SK-N-SH treated with all-trans-retinoic acid at 6 μM for 48 hours (cell line): ENCODE data around the gene OR10A5.

Experiments used
- ATAC-seq: fragments of 200-7000 bp; cut with Tn5 transposase; 3 replicates; pipeline ENCODE4 v1.9.1; 2020; ENCODE audit warnings: mild to moderate bottlenecking, moderate library complexity
- BACH2 ChIP-seq: fragments of 250-450 bp; sonication (Bioruptor Pico); IDR thresholded peaks from 2 replicates; pipeline ENCODE4 v1.9.0; 2021; ENCODE audit warnings: mild to moderate bottlenecking, borderline replicate concordance
- CSDC2 ChIP-seq: fragments of 250-450 bp; sonication (Bioruptor Pico); IDR thresholded peaks from 2 replicates; pipeline ENCODE4 v1.5.0; 2020; ENCODE audit warnings: mild to moderate bottlenecking, moderate library complexity
- ESRRG ChIP-seq: fragments of 250-450 bp; sonication (Bioruptor Pico); IDR thresholded peaks from 2 replicates; pipeline ENCODE4 v1.6.1; 2021; ENCODE audit warnings: mild to moderate bottlenecking
- GLIS3 ChIP-seq: fragments of 250-450 bp; sonication (Bioruptor Pico); IDR thresholded peaks from 2 replicates; pipeline ENCODE4 v1.5.0; 2020; ENCODE audit warnings: mild to moderate bottlenecking, moderate library complexity
- ISL1 ChIP-seq: fragments of 250-450 bp; sonication (Bioruptor Pico); IDR thresholded peaks from 2 replicates; pipeline ENCODE4 v2.1.2; 2022; ENCODE audit warnings: mild to moderate bottlenecking, moderate library complexity
- OSR1 ChIP-seq: fragments of 250-450 bp; sonication (Bioruptor Pico); IDR thresholded peaks from 2 replicates; pipeline ENCODE4 v1.8.0; 2022; ENCODE audit warnings: moderate library complexity, mild to moderate bottlenecking, inconsistent platforms
- PPARA ChIP-seq: fragments of 250-450 bp; sonication (Bioruptor Pico); IDR thresholded peaks from 2 replicates; pipeline ENCODE4 v1.5.0; 2020; ENCODE audit warnings: mild to moderate bottlenecking, borderline replicate concordance
- RARB ChIP-seq: fragments of 250-450 bp; sonication (Bioruptor Pico); IDR thresholded peaks from 2 replicates; pipeline ENCODE4 v1.8.0; 2021; ENCODE audit warnings: mild to moderate bottlenecking, moderate library complexity
- SNAI2 ChIP-seq: fragments of 250-450 bp; sonication (Bioruptor Pico); IDR thresholded peaks from 2 replicates; pipeline ENCODE4 v1.5.0; 2020; ENCODE audit warnings: mild to moderate bottlenecking, moderate library complexity
- TCF4 ChIP-seq: fragments of 250-450 bp; sonication (Bioruptor Pico); IDR thresholded peaks from 2 replicates; pipeline ENCODE4 v1.8.0; 2021; ENCODE audit warnings: mild to moderate bottlenecking, moderate library complexity, borderline replicate concordance
- TOX ChIP-seq: fragments of 250-450 bp; sonication (Bioruptor Pico); IDR thresholded peaks from 2 replicates; pipeline ENCODE4 v1.8.0; 2021; ENCODE audit warnings: mild to moderate bottlenecking, moderate library complexity, borderline replicate concordance
- ZC3H10 ChIP-seq: fragments of 250-450 bp; sonication (Bioruptor Pico); IDR thresholded peaks from 2 replicates; pipeline ENCODE4 v1.5.1; 2021; ENCODE audit warnings: mild to moderate bottlenecking, moderate library complexity
- ZFP3 ChIP-seq: fragments of 250-450 bp; sonication (Bioruptor Pico); IDR thresholded peaks from 2 replicates; pipeline ENCODE4 v1.5.0; 2020; ENCODE audit warnings: mild to moderate bottlenecking, moderate library complexity
- ZFP30 ChIP-seq: fragments of 450-650 bp; formaldehyde crosslinking; IDR thresholded peaks from 2 replicates; pipeline ENCODE4 v1.5.0; 2022; ENCODE audit warnings: mild to moderate bottlenecking, moderate library complexity
- ZNF8 ChIP-seq: fragments of 450-650 bp; formaldehyde crosslinking; IDR thresholded peaks from 2 replicates; pipeline ENCODE4 v1.5.0; 2020; ENCODE audit warnings: mild to moderate bottlenecking, moderate library complexity
- TF ChIP-seq, protein P1 (sequence below): fragments of 250-450 bp; sonication (Bioruptor Pico); IDR thresholded peaks from 2 replicates; pipeline ENCODE4 v1.5.1; 2020; ENCODE audit warnings: low read depth, mild to moderate bottlenecking, moderate library complexity
- TF ChIP-seq, protein P2 (sequence below): fragments of 250-450 bp; sonication (Bioruptor Pico); IDR thresholded peaks from 2 replicates; pipeline ENCODE4 v1.5.0; 2020; ENCODE audit warnings: mild to moderate bottlenecking, moderate library complexity
- TF ChIP-seq, protein P3 (sequence below): fragments of 250-450 bp; sonication (Bioruptor Pico); IDR thresholded peaks from 2 replicates; pipeline ENCODE4 v1.8.0; 2021; ENCODE audit warnings: low read depth, mild to moderate bottlenecking, moderate library complexity, borderline replicate concordance
- TF ChIP-seq, protein P4 (sequence below): fragments of 250-450 bp; sonication (Bioruptor Pico); IDR thresholded peaks from 2 replicates; pipeline ENCODE4 v1.8.0; 2020; ENCODE audit warnings: mild to moderate bottlenecking, moderate library complexity, borderline replicate concordance
- TF ChIP-seq, protein P5 (sequence below): fragments of 250-450 bp; sonication (Bioruptor Pico); IDR thresholded peaks from 2 replicates; pipeline ENCODE4 v1.5.1; 2021; ENCODE audit warnings: mild to moderate bottlenecking, moderate library complexity

OR10A5 gene

DNA sequence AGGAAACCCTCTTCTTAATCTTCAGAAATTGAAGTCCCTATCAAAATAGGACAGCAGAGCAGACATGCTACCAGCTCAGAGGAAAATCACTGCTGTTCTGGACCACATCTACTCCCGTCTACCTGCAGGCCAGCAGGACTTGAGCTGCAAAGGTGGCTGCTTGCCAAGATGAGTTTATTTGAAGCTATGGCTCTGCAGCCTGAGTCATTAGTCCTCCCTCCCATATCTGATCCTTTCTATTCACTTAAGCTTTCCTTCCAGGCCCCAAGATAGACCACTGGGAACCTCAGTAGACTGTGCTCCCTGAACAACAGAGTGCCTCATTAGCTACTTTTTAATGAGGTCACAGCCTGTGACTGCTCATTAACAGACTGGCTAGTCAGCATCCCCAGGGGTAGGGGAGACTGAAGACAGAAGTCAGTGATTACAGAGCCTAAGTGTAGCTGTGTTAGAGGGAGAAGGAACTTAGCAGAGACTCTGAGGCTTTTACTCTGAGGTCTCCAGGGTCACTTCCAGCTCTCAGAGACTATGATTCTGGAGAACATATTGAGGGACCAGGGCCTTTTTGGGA lies 10.6 kb downstream of the OR10A5 start:
- TF ChIP-seq ZFP30 (CRISPR knock-in tag) (no peak), ISL1 (CRISPR knock-in tag) (no peak), SNAI2 (CRISPR knock-in tag) (no peak), ESRRG (no peak), TCF4 (CRISPR knock-in tag) (no peak), GLIS3 (CRISPR knock-in tag) (no peak)
- TF ChIP-seq, protein P1, sequence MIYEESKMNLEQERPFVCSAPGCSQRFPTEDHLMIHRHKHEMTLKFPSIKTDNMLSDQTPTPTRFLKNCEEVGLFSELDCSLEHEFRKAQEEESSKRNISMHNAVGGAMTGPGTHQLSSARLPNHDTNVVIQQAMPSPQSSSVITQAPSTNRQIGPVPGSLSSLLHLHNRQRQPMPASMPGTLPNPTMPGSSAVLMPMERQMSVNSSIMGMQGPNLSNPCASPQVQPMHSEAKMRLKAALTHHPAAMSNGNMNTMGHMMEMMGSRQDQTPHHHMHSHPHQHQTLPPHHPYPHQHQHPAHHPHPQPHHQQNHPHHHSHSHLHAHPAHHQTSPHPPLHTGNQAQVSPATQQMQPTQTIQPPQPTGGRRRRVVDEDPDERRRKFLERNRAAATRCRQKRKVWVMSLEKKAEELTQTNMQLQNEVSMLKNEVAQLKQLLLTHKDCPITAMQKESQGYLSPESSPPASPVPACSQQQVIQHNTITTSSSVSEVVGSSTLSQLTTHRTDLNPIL (CRISPR knock-in tag) = no peak
- TF ChIP-seq, protein P2, sequence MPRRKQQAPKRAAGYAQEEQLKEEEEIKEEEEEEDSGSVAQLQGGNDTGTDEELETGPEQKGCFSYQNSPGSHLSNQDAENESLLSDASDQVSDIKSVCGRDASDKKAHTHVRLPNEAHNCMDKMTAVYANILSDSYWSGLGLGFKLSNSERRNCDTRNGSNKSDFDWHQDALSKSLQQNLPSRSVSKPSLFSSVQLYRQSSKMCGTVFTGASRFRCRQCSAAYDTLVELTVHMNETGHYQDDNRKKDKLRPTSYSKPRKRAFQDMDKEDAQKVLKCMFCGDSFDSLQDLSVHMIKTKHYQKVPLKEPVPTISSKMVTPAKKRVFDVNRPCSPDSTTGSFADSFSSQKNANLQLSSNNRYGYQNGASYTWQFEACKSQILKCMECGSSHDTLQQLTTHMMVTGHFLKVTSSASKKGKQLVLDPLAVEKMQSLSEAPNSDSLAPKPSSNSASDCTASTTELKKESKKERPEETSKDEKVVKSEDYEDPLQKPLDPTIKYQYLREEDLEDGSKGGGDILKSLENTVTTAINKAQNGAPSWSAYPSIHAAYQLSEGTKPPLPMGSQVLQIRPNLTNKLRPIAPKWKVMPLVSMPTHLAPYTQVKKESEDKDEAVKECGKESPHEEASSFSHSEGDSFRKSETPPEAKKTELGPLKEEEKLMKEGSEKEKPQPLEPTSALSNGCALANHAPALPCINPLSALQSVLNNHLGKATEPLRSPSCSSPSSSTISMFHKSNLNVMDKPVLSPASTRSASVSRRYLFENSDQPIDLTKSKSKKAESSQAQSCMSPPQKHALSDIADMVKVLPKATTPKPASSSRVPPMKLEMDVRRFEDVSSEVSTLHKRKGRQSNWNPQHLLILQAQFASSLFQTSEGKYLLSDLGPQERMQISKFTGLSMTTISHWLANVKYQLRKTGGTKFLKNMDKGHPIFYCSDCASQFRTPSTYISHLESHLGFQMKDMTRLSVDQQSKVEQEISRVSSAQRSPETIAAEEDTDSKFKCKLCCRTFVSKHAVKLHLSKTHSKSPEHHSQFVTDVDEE (CRISPR knock-in tag) = no peak
- TF ChIP-seq, protein P3, sequence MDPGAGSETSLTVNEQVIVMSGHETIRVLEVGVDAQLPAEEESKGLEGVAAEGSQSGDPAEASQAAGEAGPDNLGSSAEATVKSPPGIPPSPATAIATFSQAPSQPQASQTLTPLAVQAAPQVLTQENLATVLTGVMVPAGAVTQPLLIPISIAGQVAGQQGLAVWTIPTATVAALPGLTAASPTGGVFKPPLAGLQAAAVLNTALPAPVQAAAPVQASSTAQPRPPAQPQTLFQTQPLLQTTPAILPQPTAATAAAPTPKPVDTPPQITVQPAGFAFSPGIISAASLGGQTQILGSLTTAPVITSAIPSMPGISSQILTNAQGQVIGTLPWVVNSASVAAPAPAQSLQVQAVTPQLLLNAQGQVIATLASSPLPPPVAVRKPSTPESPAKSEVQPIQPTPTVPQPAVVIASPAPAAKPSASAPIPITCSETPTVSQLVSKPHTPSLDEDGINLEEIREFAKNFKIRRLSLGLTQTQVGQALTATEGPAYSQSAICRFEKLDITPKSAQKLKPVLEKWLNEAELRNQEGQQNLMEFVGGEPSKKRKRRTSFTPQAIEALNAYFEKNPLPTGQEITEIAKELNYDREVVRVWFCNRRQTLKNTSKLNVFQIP (CRISPR knock-in tag) = no peak
- no peak for ATAC-seq

DNA sequence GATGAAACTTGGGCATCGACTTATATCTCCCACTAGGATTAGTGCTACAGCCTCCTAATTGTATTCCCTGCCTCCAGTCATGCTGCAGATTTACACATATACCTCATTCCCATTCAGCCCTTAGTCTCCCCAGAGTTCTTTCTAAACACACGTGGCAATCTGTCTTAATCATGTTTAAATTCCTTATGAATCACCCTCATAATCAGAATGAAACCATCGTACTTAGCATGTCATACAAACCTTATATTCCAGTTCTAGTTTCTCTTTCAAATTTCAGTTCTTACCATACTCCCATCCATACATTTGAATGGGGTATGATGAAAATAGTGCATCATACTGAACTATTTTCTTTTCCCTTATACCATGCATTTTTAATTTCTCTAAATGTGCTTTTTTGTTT lies 11.4 kb downstream of the OR10A5 start:
- no peak for ATAC-seq
- TF ChIP-seq, protein P3 (CRISPR knock-in tag) = no peak
- TF ChIP-seq RARB (CRISPR knock-in tag) (no peak), GLIS3 (CRISPR knock-in tag) (no peak), ZNF8 (CRISPR knock-in tag) (no peak), ESRRG (no peak), ISL1 (CRISPR knock-in tag) (no peak), ZFP3 (CRISPR knock-in tag) (no peak), OSR1 (CRISPR knock-in tag) (no peak), ZC3H10 (CRISPR knock-in tag) (no peak), SNAI2 (CRISPR knock-in tag) (no peak), CSDC2 (CRISPR knock-in tag) (no peak), TCF4 (CRISPR knock-in tag) (no peak), PPARA (CRISPR knock-in tag) (no peak), TOX (CRISPR knock-in tag) (no peak)
- TF ChIP-seq, protein P4, sequence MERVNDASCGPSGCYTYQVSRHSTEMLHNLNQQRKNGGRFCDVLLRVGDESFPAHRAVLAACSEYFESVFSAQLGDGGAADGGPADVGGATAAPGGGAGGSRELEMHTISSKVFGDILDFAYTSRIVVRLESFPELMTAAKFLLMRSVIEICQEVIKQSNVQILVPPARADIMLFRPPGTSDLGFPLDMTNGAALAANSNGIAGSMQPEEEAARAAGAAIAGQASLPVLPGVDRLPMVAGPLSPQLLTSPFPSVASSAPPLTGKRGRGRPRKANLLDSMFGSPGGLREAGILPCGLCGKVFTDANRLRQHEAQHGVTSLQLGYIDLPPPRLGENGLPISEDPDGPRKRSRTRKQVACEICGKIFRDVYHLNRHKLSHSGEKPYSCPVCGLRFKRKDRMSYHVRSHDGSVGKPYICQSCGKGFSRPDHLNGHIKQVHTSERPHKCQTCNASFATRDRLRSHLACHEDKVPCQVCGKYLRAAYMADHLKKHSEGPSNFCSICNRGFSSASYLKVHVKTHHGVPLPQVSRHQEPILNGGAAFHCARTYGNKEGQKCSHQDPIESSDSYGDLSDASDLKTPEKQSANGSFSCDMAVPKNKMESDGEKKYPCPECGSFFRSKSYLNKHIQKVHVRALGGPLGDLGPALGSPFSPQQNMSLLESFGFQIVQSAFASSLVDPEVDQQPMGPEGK = no peak
- TF ChIP-seq, protein P5, sequence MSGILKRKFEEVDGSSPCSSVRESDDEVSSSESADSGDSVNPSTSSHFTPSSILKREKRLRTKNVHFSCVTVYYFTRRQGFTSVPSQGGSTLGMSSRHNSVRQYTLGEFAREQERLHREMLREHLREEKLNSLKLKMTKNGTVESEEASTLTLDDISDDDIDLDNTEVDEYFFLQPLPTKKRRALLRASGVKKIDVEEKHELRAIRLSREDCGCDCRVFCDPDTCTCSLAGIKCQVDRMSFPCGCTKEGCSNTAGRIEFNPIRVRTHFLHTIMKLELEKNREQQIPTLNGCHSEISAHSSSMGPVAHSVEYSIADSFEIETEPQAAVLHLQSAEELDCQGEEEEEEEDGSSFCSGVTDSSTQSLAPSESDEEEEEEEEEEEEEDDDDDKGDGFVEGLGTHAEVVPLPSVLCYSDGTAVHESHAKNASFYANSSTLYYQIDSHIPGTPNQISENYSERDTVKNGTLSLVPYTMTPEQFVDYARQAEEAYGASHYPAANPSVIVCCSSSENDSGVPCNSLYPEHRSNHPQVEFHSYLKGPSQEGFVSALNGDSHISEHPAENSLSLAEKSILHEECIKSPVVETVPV = no peak

DNA sequence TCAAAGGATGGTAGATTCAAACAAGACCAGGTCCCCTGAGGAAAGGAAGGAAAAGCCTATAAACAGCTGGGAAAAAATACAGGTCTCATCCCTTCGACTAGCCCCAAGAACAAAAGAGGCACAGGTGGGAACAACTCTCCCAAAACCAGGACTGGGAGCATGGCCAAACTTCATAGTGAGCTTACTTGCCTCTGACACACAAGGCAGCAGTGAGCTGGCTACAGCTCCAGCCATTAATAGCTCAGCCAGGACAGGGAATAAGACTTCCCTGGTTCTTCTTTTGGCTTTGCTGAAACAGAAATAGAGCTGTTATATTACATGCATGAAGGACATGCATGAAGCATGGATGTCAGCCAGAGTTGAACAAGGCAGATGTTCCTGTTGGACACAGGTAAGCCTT lies 17.5 kb downstream of the OR10A5 start, which contains the start of gene OR10A2:
Gene OR10A2, plus strand, starts transcription at position 97 of the 400 bp plus-strand sequence. CDS start 6,698 bp downstream, outside the sequence.
- TF ChIP-seq BACH2 (CRISPR knock-in tag) (no peak), ZNF8 (CRISPR knock-in tag) (no peak), SNAI2 (CRISPR knock-in tag) (no peak), PPARA (CRISPR knock-in tag) (no peak), CSDC2 (CRISPR knock-in tag) (no peak), GLIS3 (CRISPR knock-in tag) (no peak), TOX (CRISPR knock-in tag) (no peak), ZFP30 (CRISPR knock-in tag) (no peak), OSR1 (CRISPR knock-in tag) (no peak)
- TF ChIP-seq, protein P2 (CRISPR knock-in tag) = no peak
- TF ChIP-seq, protein P1 (CRISPR knock-in tag) = no peak
- ATAC-seq = no peak
